IPS-NIHi11 (cell line): ENCODE measurements around the gene HOXC5.

Experiments
- DNase-seq: peaks from one replicate; pipeline ENCODE4 v3.0.0; 2012; ENCODE audit warnings: mixed read lengths, low spot score

Gene HOXC5

GRCh38 chr12:54032627-54033100 lies at the start of gene HOXC5:
TSS of gene HOXC5 (plus strand) at chr12:54033050. CDS start at chr12:54033123, 73 bp downstream.
- peak; percentile 85 for DNase-seq

- DNase-seq, result no peak
Observed at GRCh38 chr12:53983568-53983949, 49.3 kb upstream of the HOXC5 start.

GRCh38 chr12:53983950-53984572 lies 48.8 kb upstream of the HOXC5 start:
- no peak for DNase-seq

GRCh38 chr12:53984901-53985691 lies 47.8 kb upstream of the HOXC5 start, which contains the start of gene HOXC10:
TSS of gene HOXC10 (plus strand) at chr12:53985146. CDS start at chr12:53985260, 114 bp downstream.
- peak; percentile 92 for DNase-seq

- DNase-seq, result no peak
Observed at GRCh38 chr12:53985692-53985993, 47.2 kb upstream of the HOXC5 start.

- peak; percentile 41 for DNase-seq
Observed at GRCh38 chr12:53985994-53986685, 46.7 kb upstream of the HOXC5 start.

- no peak for DNase-seq
Observed at GRCh38 chr12:53986686-53987483, 46.0 kb upstream of the HOXC5 start.

- DNase-seq, result no peak
Observed at GRCh38 chr12:53987787-53988230, 45.0 kb upstream of the HOXC5 start.

GRCh38 chr12:53988541-53989226 lies 44.2 kb upstream of the HOXC5 start:
- no peak for DNase-seq

GRCh38 chr12:53989227-53990113 lies 43.4 kb upstream of the HOXC5 start:
- DNase-seq, result no peak

- no peak for DNase-seq
Observed at GRCh38 chr12:53990311-53991076, 42.4 kb upstream of the HOXC5 start.

- DNase-seq, result no peak
Observed at GRCh38 chr12:53991077-53991460, 41.8 kb upstream of the HOXC5 start.

GRCh38 chr12:53992377-53992889 lies 40.4 kb upstream of the HOXC5 start:
- no peak for DNase-seq

GRCh38 chr12:53993162-53994008 lies 39.5 kb upstream of the HOXC5 start:
- DNase-seq, result no peak

GRCh38 chr12:53994009-53994263 lies 38.9 kb upstream of the HOXC5 start:
- DNase-seq, result no peak

- DNase-seq, result no peak
Observed at GRCh38 chr12:53994264-53995001, 38.4 kb upstream of the HOXC5 start.

- DNase-seq, result no peak
Observed at GRCh38 chr12:53995002-53995377, 37.9 kb upstream of the HOXC5 start.
